Activated CD8-positive, alpha-beta memory T cell treated with anti-CD3 and anti-CD28 coated beads for 36 hours (primary cell): ENCODE data around the gene NMNAT2. TPM values are rescaled to one million over a fixed set of nuclear protein-coding genes. Genes with fewer than 3 reads are reported as not detected.

Source experiments
- CTCF ChIA-PET: fragments of 350-600 bp; sonication (Branson Sonifier 250); formaldehyde crosslinking; loops from one replicate; lab custom pipeline; 2021; ENCODE audit warnings: antibody characterized with exemption; lab: Charles Lee
- POLR2A ChIA-PET: fragments of 350-600 bp; sonication (Branson Sonifier 250); formaldehyde crosslinking; loops from one replicate; lab custom pipeline; 2021; ENCODE audit warnings: antibody characterized with exemption; lab: Charles Lee
- total RNA-seq, 2 experiments: library from RNA; stranded (reverse); gene quantifications; one replicate each; pipeline ENCODE4 v1.2.3, GENCODE V29; 2021

Gene NMNAT2
- total RNA-seq, 2 experiments from 2014 or later, result not detected

GRCh38 chr1:183295521-183295920, 122.7 kb downstream of the NMNAT2 start:
- ChIA-PET POLR2A (no interaction called here), CTCF (no interaction called here)

- ChIA-PET CTCF (no interaction called here), POLR2A (no interaction called here)
Observed at GRCh38 chr1:183293876-183294275, 124.3 kb downstream of the NMNAT2 start.

GRCh38 chr1:183293241-183293640, 124.9 kb downstream of the NMNAT2 start:
- ChIA-PET POLR2A (no interaction called here), CTCF (no interaction called here)

GRCh38 chr1:183291802-183292514, 126.2 kb downstream of the NMNAT2 start:
- ChIA-PET CTCF (no interaction called here), POLR2A (no interaction called here)

GRCh38 chr1:183291216-183291762, 126.9 kb downstream of the NMNAT2 start:
- POLR2A ChIA-PET, result no interaction called here

GRCh38 chr1:183290628-183291027, 127.6 kb downstream of the NMNAT2 start:
- ChIA-PET CTCF (no interaction called here), POLR2A (no interaction called here)

More at GRCh38 chr1:183291216-183291762, 126.9 kb downstream of the NMNAT2 start:
- CTCF ChIA-PET, result no interaction called here

- POLR2A ChIA-PET, result no interaction called here
- CTCF ChIA-PET, result no interaction called here
Observed at GRCh38 chr1:183289051-183289496, 129.1 kb downstream of the NMNAT2 start.

- ChIA-PET POLR2A (no interaction called here), CTCF (no interaction called here)
Observed at GRCh38 chr1:183288583-183288982, 129.6 kb downstream of the NMNAT2 start.

- CTCF ChIA-PET, result no interaction called here
- POLR2A ChIA-PET, result no interaction called here
Observed at GRCh38 chr1:183287191-183287675, 130.9 kb downstream of the NMNAT2 start.

GRCh38 chr1:183285746-183286145, 132.4 kb downstream of the NMNAT2 start:
- POLR2A ChIA-PET, result no interaction called here
- CTCF ChIA-PET, result no interaction called here

GRCh38 chr1:183285256-183285655, 132.9 kb downstream of the NMNAT2 start:
- CTCF ChIA-PET, result no interaction called here

GRCh38 chr1:183284086-183284485, 134.1 kb downstream of the NMNAT2 start:
- CTCF ChIA-PET, result no interaction called here
- POLR2A ChIA-PET, result no interaction called here

More at GRCh38 chr1:183285256-183285655, 132.9 kb downstream of the NMNAT2 start:
- POLR2A ChIA-PET, result no interaction called here

- ChIA-PET CTCF (no interaction called here), POLR2A (no interaction called here)
Observed at GRCh38 chr1:183283286-183283685, 134.9 kb downstream of the NMNAT2 start.

- ChIA-PET CTCF (no interaction called here), POLR2A (no interaction called here)
Observed at GRCh38 chr1:183282101-183282855, 135.9 kb downstream of the NMNAT2 start.

GRCh38 chr1:183281553-183282091, 136.6 kb downstream of the NMNAT2 start:
- CTCF ChIA-PET, result no interaction called here
- POLR2A ChIA-PET, result no interaction called here

GRCh38 chr1:183281039-183281438, 137.1 kb downstream of the NMNAT2 start:
- ChIA-PET CTCF (no interaction called here), POLR2A (no interaction called here)

- CTCF ChIA-PET, result no interaction called here
- POLR2A ChIA-PET, result interaction anchor here (0.6 kb wide), 1 partner anchor 1453 kb away, joined by 6 read pairs; no protein-coding TSS in a partner anchor
Observed at GRCh38 chr1:183279835-183280234, 138.3 kb downstream of the NMNAT2 start.

GRCh38 chr1:183278739-183279591, 139.2 kb downstream of the NMNAT2 start:
- POLR2A ChIA-PET, result no interaction called here

More at GRCh38 chr1:183278739-183279591, 139.2 kb downstream of the NMNAT2 start:
- CTCF ChIA-PET, result no interaction called here
